Chondrocyte (in vitro differentiated cells): ENCODE data around the gene NUDT3. TPM values are rescaled to one million over a fixed set of nuclear protein-coding genes. Genes with fewer than 3 reads are reported as not detected.

Source experiments
- DNase-seq: peaks from one replicate; pipeline ENCODE4 v3.0.0; 2021; ENCODE audit warnings: mixed read lengths, low spot score
- H3K27ac Mint-ChIP-seq: one replicate; pipeline ENCODE4 v1.8.0; 2021; ENCODE audit warnings: mild to moderate bottlenecking, moderate library complexity, mixed read lengths; ENCODE audit not compliant: unreplicated experiment
- H3K27me3 Mint-ChIP-seq: 2 replicates; pipeline ENCODE4 v1.8.0; 2021; ENCODE audit warnings: low read depth, mixed read lengths
- H3K36me3 Mint-ChIP-seq: 2 replicates; pipeline ENCODE4 v1.8.0; 2021; ENCODE audit warnings: low read depth, mixed read lengths
- H3K4me1 Mint-ChIP-seq: 2 replicates; pipeline ENCODE4 v1.8.0; 2021; ENCODE audit warnings: low read depth, mild to moderate bottlenecking, mixed read lengths
- H3K4me3 Mint-ChIP-seq: one replicate; pipeline ENCODE4 v1.8.0; 2021; ENCODE audit warnings: mild to moderate bottlenecking, moderate library complexity, mixed read lengths; ENCODE audit not compliant: unreplicated experiment
- H3K9me3 Mint-ChIP-seq: 2 replicates; pipeline ENCODE4 v1.8.0; 2021; ENCODE audit warnings: low read depth, mixed read lengths
- total RNA-seq: library from RNA; stranded (reverse); gene quantifications from 3 replicates; pipeline ENCODE4 v1.2.1, GENCODE V29; 2021
- TF ChIP-seq, protein P1 (sequence below): fragments of 200-600 bp; sonication (generic); IDR thresholded peaks from 2 replicates; pipeline ENCODE4 v1.5.0; 2021; ENCODE audit warnings: antibody characterized with exemption, mild to moderate bottlenecking, moderate library complexity

NUDT3 gene
- total RNA-seq, 1 donor from 2014 or later = 22.0 TPM

DNA sequence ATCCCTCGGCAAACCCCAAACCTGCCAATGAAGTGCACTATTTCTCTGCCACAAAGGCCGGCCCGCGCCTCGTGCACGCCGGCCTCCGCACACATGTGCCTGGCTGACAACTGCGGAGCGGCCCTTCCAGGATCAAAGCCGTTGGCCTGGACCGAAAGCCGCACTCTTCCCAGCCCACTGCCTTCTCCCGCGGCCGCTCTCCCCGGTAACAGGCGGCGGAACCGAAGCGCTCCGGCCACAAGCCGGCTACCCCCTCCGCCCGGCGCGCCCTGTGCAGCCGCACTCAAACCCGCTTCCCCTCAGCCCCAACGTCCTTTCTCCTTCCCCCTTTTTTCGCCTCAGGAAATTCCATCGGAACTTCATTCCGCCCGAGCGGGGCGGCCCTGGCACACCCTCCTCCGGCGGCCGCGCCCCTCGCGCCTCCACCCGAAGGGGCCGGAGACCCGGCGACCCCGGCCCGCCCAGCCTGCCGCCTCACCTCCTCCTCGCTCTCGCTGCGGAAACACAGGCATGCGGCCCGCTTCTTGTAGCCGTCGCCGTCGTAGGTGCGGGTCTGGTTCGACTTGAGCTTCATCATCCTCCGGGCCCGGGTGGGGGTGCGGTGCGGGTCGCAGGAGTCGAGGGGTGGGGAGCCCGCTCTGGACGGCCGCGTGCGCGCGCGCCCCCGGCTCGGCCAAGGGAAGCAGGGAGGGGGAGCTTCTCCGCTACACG is 528 bp downstream of the NUDT3 start:
- H3K9me3 Mint-ChIP-seq = peaks cover 8% of the 10 kb centered on the region
- H3K27me3 Mint-ChIP-seq = no peaks in the 10 kb centered on the region
- no peak overlapping the region for H3K27ac Mint-ChIP-seq
- peak; percentile 95 for DNase-seq
- H3K4me3 Mint-ChIP-seq = no peak overlapping the region
- TF ChIP-seq, protein P1, sequence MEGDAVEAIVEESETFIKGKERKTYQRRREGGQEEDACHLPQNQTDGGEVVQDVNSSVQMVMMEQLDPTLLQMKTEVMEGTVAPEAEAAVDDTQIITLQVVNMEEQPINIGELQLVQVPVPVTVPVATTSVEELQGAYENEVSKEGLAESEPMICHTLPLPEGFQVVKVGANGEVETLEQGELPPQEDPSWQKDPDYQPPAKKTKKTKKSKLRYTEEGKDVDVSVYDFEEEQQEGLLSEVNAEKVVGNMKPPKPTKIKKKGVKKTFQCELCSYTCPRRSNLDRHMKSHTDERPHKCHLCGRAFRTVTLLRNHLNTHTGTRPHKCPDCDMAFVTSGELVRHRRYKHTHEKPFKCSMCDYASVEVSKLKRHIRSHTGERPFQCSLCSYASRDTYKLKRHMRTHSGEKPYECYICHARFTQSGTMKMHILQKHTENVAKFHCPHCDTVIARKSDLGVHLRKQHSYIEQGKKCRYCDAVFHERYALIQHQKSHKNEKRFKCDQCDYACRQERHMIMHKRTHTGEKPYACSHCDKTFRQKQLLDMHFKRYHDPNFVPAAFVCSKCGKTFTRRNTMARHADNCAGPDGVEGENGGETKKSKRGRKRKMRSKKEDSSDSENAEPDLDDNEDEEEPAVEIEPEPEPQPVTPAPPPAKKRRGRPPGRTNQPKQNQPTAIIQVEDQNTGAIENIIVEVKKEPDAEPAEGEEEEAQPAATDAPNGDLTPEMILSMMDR = no peak
- H3K36me3 Mint-ChIP-seq = peaks cover 1% of the 10 kb centered on the region
- H3K4me1 Mint-ChIP-seq = peaks cover 15% of the 10 kb centered on the region

DNA sequence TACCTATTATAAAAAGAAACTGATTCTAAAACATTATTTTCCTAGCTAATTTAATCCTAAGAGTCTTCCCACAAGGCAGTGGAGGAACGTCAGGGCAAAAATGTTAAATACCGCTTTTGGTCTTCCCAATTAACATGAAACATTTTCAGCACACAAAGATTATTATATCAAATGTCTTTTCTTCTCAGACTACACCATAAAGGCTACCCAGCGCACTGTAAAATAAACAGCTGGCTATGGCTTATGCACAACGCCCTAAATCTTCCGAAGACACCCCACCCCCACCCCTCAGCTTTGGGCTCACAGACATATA is 1.0 kb downstream of the NUDT3 start:
- Mint-ChIP-seq H3K27me3 (no peaks in the 10 kb centered on the region), H3K4me3 (no peak overlapping the region), H3K36me3 (no peaks in the 10 kb centered on the region), H3K9me3 (peaks cover 6% of the 10 kb centered on the region), H3K27ac (no peak overlapping the region), H3K4me1 (peaks cover 19% of the 10 kb centered on the region)
- TF ChIP-seq, protein P1 = no peak
- DNase-seq = no peak

- Mint-ChIP-seq H3K9me3 (no peaks in the 10 kb centered on the region), H3K27me3 (no peaks in the 10 kb centered on the region), H3K4me3 (no peak overlapping the region), H3K36me3 (no peaks in the 10 kb centered on the region), H3K4me1 (peaks cover 24% of the 10 kb centered on the region), H3K27ac (no peak overlapping the region)
- no peak for DNase-seq
- TF ChIP-seq, protein P1 = no peak
These were observed 1.7 kb downstream of the NUDT3 start for GRCh38 chr6:34390531-34391472.

GRCh38 chr6:34389034-34389433 is 3.4 kb downstream of the NUDT3 start:
- no peaks in the 10 kb centered on the region for H3K9me3 Mint-ChIP-seq
- H3K4me3 Mint-ChIP-seq = no peak overlapping the region
- H3K36me3 Mint-ChIP-seq = no peaks in the 10 kb centered on the region
- no peaks in the 10 kb centered on the region for H3K27me3 Mint-ChIP-seq
- peak overlapping the region; percentile 63 for H3K27ac Mint-ChIP-seq
- H3K4me1 Mint-ChIP-seq = peaks cover 38% of the 10 kb centered on the region
- TF ChIP-seq, protein P1 = no peak
- no peak for DNase-seq

GRCh38 chr6:34388421-34388820 is 4.0 kb downstream of the NUDT3 start:
- TF ChIP-seq, protein P1 = no peak
- Mint-ChIP-seq H3K9me3 (no peaks in the 10 kb centered on the region), H3K36me3 (no peaks in the 10 kb centered on the region), H3K27ac (no peak overlapping the region), H3K4me3 (no peak overlapping the region), H3K27me3 (no peaks in the 10 kb centered on the region), H3K4me1 (peaks cover 39% of the 10 kb centered on the region)
- DNase-seq = no peak
